ENCODE results near the gene ISM2.
A peak's percentile ranks its signal among the peaks of the same experiment; 100 is the strongest.

Gene ISM2

DNA sequence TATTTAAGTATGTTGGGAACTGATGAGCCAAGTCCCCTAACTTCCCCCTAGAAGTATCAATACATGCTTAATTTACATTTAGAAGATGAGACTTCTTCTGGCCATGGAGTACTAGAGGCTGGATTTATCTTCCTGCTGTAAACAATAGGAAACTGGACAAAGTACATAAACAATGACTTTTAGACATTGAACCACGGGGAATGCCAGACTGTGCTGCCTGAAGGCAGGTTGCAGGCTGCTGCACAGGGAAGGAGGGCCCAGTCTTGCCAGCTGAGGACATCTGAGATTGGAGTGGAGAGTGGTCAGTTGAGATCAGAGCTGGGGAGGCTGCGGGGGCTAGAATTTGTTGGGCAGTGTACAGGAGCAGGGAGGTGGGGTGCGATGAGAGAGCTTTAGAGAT, 24.5 kb upstream of the ISM2 start:
- no peak overlapping the region for H3K4me3 ChIP-seq (ENCODE audit: low read length)
- TF ChIP-seq CTCF (conservative IDR thresholded peaks at IDR 0.05; ENCODE audit: low read depth, low read length) = no peak
- no peak for DNase-seq (ENCODE audit: low read depth)

GRCh38 chr14:77520555-77520954, 21.9 kb upstream of the ISM2 start:
- H3K4me3 ChIP-seq (ENCODE audit: low read length) = no peak overlapping the region
- TF ChIP-seq CTCF (conservative IDR thresholded peaks at IDR 0.05; ENCODE audit: low read depth, low read length) = no peak
- no peak for DNase-seq (ENCODE audit: low read depth)

DNA sequence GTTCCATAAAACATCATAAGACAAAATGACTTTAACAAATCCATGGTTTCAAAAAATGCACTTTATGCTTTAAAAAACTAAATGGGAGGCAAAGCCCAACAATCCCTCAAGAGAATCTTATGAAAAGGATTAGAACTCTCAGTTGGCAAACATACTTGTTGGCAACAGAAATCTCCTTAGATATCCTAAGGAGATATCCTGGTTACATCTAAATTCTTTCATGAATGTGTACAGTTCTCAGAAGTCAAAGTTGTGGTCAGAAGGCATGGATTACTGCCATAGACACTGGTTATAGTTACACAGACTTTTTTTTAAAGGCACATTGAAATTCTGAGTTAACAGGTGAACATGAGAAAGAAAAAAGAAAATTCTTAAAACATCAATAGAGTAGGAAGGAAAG, 17.5 kb upstream of the ISM2 start:
- H3K4me3 ChIP-seq (ENCODE audit: low read length) = no peak overlapping the region
- TF ChIP-seq CTCF (conservative IDR thresholded peaks at IDR 0.05; ENCODE audit: low read depth, low read length) = no peak
- peak; percentile 75 for DNase-seq (ENCODE audit: low read depth)

DNA sequence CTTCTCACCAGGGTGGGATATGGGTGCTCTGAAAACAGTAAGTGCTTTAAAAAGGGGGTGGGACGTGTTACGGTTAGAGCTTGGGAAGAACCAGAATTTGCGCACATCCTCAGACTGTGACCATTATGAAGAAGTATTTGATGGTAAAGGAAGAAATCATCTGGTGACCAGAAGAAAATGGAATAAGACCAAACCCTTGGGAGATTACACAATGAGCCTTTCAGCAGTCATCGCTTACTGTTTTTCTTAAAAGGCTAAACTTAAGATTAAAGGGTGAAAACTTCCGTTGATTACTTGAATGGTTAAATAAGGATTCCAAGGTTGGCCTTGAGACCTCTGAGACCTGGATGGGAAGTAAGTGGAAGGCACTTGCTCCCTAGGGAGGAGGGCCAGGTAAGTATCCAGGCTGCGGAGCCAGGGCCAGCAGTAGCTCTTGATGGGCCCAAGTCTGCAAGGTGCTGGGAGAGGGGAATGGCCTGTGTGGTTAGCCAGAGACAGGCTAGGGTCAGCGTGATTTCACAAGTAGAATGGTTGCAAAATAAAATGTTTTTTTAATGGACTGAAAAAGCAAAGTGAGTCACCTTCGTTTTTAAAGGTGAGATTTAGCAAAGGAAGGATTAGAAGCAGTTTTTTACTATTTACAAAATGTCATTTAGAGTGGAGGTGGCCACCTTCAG, 13.0 kb upstream of the ISM2 start:
- no peak overlapping the region for H3K4me3 ChIP-seq (ENCODE audit: low read length)
- DNase-seq (ENCODE audit: low read depth) = no peak
- TF ChIP-seq CTCF (conservative IDR thresholded peaks at IDR 0.05; ENCODE audit: low read depth, low read length) = no peak

DNA sequence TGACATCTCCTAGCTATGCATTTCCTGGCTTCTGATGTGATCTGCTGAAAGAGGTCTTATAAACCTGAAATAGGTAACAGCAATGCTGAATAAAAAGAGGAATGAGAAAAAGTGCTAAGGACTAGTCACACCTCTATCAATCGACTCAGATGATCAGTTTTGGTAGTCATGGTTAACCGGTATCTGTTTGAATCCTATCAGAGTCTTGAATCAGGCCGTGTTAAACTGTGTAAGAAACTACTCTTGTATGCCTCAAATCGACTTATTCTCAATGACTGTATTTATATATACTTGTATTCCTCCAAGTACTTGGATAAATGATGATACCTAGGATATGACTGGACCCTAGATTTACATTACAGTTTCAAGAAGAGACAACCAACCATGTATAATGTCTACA, 10.8 kb upstream of the ISM2 start:
- no peak overlapping the region for H3K4me3 ChIP-seq (ENCODE audit: low read length)
- no peak for TF ChIP-seq CTCF (conservative IDR thresholded peaks at IDR 0.05; ENCODE audit: low read depth, low read length)
- no peak for DNase-seq (ENCODE audit: low read depth)

DNA sequence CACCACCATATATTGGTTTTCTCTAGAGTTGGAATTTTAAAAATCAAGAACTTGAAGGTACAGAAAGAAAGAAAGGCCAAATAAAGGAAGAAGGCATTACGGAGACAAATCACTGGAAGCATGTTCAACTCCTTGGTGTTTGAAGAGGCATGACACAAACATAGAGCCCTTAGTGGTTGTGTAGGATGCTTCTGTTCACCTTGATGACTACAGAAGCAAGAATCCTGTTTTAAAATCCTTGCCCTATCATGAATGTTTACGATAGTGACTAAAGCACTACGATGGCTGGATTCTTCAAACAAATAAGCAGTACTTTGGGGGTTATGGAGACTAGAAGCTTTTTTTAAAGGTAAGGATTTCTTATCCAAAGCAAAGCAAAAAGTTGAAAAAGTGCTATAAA, 10.3 kb upstream of the ISM2 start:
- DNase-seq (ENCODE audit: low read depth) = no peak
- no peak overlapping the region for H3K4me3 ChIP-seq (ENCODE audit: low read length)
- no peak for TF ChIP-seq CTCF (conservative IDR thresholded peaks at IDR 0.05; ENCODE audit: low read depth, low read length)

GRCh38 chr14:77508249-77508648, 9.6 kb upstream of the ISM2 start:
- no peak overlapping the region for H3K4me3 ChIP-seq (ENCODE audit: low read length)
- peak; percentile 69 for DNase-seq (ENCODE audit: low read depth)
- TF ChIP-seq CTCF (conservative IDR thresholded peaks at IDR 0.05; ENCODE audit: low read depth, low read length) = no peak

Measured in retinal pigment epithelial cell (primary cell).